Vagina (tissue), 2 donors: ENCODE measurements around the gene CHCT1. TPM values are rescaled to one million over a fixed set of nuclear protein-coding genes. Genes with fewer than 3 reads are reported as not detected.

Source experiments
- DNase-seq, 2 donors: peaks; one replicate each; pipeline ENCODE4 v3.0.0-alpha.2; 2017; ENCODE audit errors: extremely low spot score in 2 of 2
- H3K27ac ChIP-seq: fragments of 200-600 bp; sonication (generic); one replicate; pipeline ENCODE4 v1.5.1; 2019
- H3K27me3 ChIP-seq: fragments of 200-600 bp; sonication (generic); one replicate; pipeline ENCODE4 v1.5.1; 2019
- H3K36me3 ChIP-seq, 2 donors: fragments of 200-600 bp; sonication (generic); one replicate each; pipeline ENCODE4 v1.5.1; 2017 to 2019
- H3K4me1 ChIP-seq: fragments of 200-600 bp; sonication (generic); one replicate; pipeline ENCODE4 v1.5.1; 2019
- H3K4me3 ChIP-seq, 2 donors: fragments of 200-600 bp; sonication (generic); 1 replicate in 1 of 2; 2 replicates in 1 of 2; pipeline ENCODE4 v1.5.1; 2016 to 2019
- H3K9me3 ChIP-seq: fragments of 200-600 bp; sonication (generic); one replicate; pipeline ENCODE4 v1.5.1; 2019
- POLR2A ChIP-seq, 2 donors: fragments of 450-650 bp; IDR thresholded peaks; one replicate each; pipeline ENCODE4 v1.6.1; 2017; ENCODE audit warnings: antibody characterized with exemption in 2 of 2, mild to moderate bottlenecking in 2 of 2, moderate library complexity in 2 of 2
- POLR2AphosphoS5 ChIP-seq, 2 donors: sonication (generic); formaldehyde crosslinking; IDR thresholded peaks; one replicate each; pipeline ENCODE4 v1.9.0; 2017; ENCODE audit warnings: antibody characterized with exemption in 2 of 2, mild to moderate bottlenecking in 2 of 2, low read depth in 1 of 2; ENCODE audit not compliant: insufficient read depth in 1 of 2
- intact Hi-C: fragments of 100-400 bp; cut with DNase I; formaldehyde crosslinking; loops from one replicate; pipeline ENCODE4 v1.15.1; 2023
- total RNA-seq: library from RNA; depleted of rRNA; stranded (reverse); fragments of >200 nt; gene quantifications from one replicate; pipeline ENCODE4 v1.2.3, GENCODE V29; 2016
- TF ChIP-seq, protein P1 (sequence below), 3 experiments: fragments of 450-650 bp in 2 of 3; fragments of 200-600 bp in 1 of 3; sonication (generic) in 1 of 3; IDR thresholded peaks; one replicate each; pipeline ENCODE4 v1.5.1; 2017 to 2019; ENCODE audit warnings: antibody characterized with exemption in 3 of 3, mild to moderate bottlenecking in 2 of 3, moderate library complexity in 2 of 3

Gene CHCT1
- total RNA-seq, 1 donor from 2014 or later: not detected

- intact Hi-C loops: no loop called here
- H3K4me1 ChIP-seq: peaks cover 14% of the 10 kb centered on the region
- H3K4me3 ChIP-seq: no peak overlapping the region
- no peak for DNase-seq
- H3K9me3 ChIP-seq: no peaks in the 10 kb centered on the region
- H3K27ac ChIP-seq: no peak overlapping the region
- TF ChIP-seq POLR2AphosphoS5 (IDR thresholded peaks at IDR 0.05; ENCODE audit: insufficient read depth in 1 of 2, low read depth in 1 of 2) (no peak), POLR2A (IDR thresholded peaks at IDR 0.05) (no peak)
- TF ChIP-seq, protein P1, sequence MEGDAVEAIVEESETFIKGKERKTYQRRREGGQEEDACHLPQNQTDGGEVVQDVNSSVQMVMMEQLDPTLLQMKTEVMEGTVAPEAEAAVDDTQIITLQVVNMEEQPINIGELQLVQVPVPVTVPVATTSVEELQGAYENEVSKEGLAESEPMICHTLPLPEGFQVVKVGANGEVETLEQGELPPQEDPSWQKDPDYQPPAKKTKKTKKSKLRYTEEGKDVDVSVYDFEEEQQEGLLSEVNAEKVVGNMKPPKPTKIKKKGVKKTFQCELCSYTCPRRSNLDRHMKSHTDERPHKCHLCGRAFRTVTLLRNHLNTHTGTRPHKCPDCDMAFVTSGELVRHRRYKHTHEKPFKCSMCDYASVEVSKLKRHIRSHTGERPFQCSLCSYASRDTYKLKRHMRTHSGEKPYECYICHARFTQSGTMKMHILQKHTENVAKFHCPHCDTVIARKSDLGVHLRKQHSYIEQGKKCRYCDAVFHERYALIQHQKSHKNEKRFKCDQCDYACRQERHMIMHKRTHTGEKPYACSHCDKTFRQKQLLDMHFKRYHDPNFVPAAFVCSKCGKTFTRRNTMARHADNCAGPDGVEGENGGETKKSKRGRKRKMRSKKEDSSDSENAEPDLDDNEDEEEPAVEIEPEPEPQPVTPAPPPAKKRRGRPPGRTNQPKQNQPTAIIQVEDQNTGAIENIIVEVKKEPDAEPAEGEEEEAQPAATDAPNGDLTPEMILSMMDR (IDR thresholded peaks at IDR 0.05): no peak
- no peaks in the 10 kb centered on the region for H3K27me3 ChIP-seq
- H3K36me3 ChIP-seq: no peaks in the 10 kb centered on the region
Observed at GRCh38 chr17:60395508-60396065, 26.7 kb upstream of the CHCT1 start.

DNA sequence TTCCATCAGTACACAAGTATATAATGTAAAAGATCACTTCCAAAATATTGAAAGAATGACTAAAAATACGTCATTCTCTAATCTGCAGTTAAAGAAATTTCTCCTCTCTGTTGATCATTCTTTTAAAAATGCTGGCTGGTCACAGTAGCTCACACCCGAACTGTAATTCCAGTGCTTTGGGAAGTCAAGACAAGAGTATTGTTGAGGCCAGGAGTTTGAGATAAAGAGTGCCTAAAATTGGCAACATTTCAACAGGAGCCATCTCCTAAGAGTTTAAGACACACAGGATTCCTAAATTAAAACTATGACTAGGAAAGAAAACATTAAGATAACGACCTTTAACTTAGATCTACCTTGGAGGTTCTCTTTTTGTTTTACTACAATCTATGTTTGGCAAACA is 25.9 kb upstream of the CHCT1 start:
- no peaks in the 10 kb centered on the region for H3K36me3 ChIP-seq
- no peak overlapping the region for H3K27ac ChIP-seq
- H3K4me3 ChIP-seq: no peak overlapping the region
- peaks cover 9% of the 10 kb centered on the region for H3K4me1 ChIP-seq
- no peak for DNase-seq
- intact Hi-C loops: no loop called here
- no peaks in the 10 kb centered on the region for H3K9me3 ChIP-seq
- TF ChIP-seq POLR2AphosphoS5 (IDR thresholded peaks at IDR 0.05; ENCODE audit: insufficient read depth in 1 of 2, low read depth in 1 of 2): no peak
- no peaks in the 10 kb centered on the region for H3K27me3 ChIP-seq

GRCh38 chr17:60398227-60398959 is 23.9 kb upstream of the CHCT1 start:
- Histone ChIP-seq H3K4me1 (peaks cover 3% of the 10 kb centered on the region), H3K9me3 (no peaks in the 10 kb centered on the region), H3K27me3 (no peaks in the 10 kb centered on the region), H3K36me3 (no peaks in the 10 kb centered on the region), H3K27ac (no peak overlapping the region), H3K4me3 (no peak overlapping the region)
- TF ChIP-seq POLR2AphosphoS5 (IDR thresholded peaks at IDR 0.05; ENCODE audit: insufficient read depth in 1 of 2, low read depth in 1 of 2) (no peak), POLR2A (IDR thresholded peaks at IDR 0.05) (no peak)
- TF ChIP-seq, protein P1 (IDR thresholded peaks at IDR 0.05): no peak
- intact Hi-C loops: no loop called here
- no peak for DNase-seq

- Histone ChIP-seq H3K27me3 (no peaks in the 10 kb centered on the region), H3K4me3 (no peak overlapping the region), H3K9me3 (no peaks in the 10 kb centered on the region), H3K36me3 (no peaks in the 10 kb centered on the region), H3K27ac (no peak overlapping the region), H3K4me1 (no peaks in the 10 kb centered on the region)
- no peak for DNase-seq
- intact Hi-C loops: no loop called here
- no peak for TF ChIP-seq POLR2AphosphoS5 (IDR thresholded peaks at IDR 0.05; ENCODE audit: insufficient read depth in 1 of 2, low read depth in 1 of 2)
- TF ChIP-seq POLR2A (IDR thresholded peaks at IDR 0.05): no peak
- TF ChIP-seq, protein P1 (IDR thresholded peaks at IDR 0.05): no peak
Observed at GRCh38 chr17:60401819-60402218, 20.5 kb upstream of the CHCT1 start.

DNA sequence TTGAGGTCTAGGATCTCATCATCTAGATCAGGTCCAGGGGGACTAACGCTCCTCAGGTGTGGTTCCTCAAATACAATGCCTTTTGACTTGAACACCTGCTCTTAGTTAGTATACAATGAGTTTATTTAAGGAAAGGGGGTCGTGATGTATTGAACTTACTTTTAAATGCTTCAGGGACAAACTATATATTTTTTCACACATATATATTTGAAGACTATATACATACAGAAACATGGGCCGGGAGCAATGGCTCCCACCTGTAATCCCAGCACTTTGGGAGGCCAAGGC is 18.8 kb upstream of the CHCT1 start:
- Histone ChIP-seq H3K4me3 (no peak overlapping the region), H3K27me3 (no peaks in the 10 kb centered on the region), H3K4me1 (no peaks in the 10 kb centered on the region), H3K27ac (no peak overlapping the region), H3K9me3 (no peaks in the 10 kb centered on the region), H3K36me3 (no peaks in the 10 kb centered on the region)
- DNase-seq: no peak
- TF ChIP-seq POLR2A (IDR thresholded peaks at IDR 0.05) (no peak), POLR2AphosphoS5 (IDR thresholded peaks at IDR 0.05; ENCODE audit: insufficient read depth in 1 of 2, low read depth in 1 of 2) (no peak)
- TF ChIP-seq, protein P1 (IDR thresholded peaks at IDR 0.05): no peak
- intact Hi-C loops: no loop called here
